Measurements from ENCODE around the gene RELT.
"Not testable (repeated sequence)": the region's sequence is repeated elsewhere in the genome, so short reads cannot be mapped to it uniquely, and the experiment has no call there.

Gene RELT

GRCh38 chr11:73404506-73405145 lies 28.4 kb downstream of the RELT start:
- DNase-seq, result no peak

GRCh38 chr11:73405146-73405510 lies 28.9 kb downstream of the RELT start:
- no peak for DNase-seq

GRCh38 chr11:73406131-73406530 lies 29.9 kb downstream of the RELT start:
- DNase-seq, result no peak

- DNase-seq, result no peak
Measured at GRCh38 chr11:73406619-73407018, 30.4 kb downstream of the RELT start.

- no peak for DNase-seq
Measured at GRCh38 chr11:73409431-73409830, 33.2 kb downstream of the RELT start.

GRCh38 chr11:73410627-73411026 lies 34.4 kb downstream of the RELT start:
- DNase-seq, result peak; percentile 79

- no peak for DNase-seq
Measured at GRCh38 chr11:73411031-73411430, 34.8 kb downstream of the RELT start.

GRCh38 chr11:73412308-73412707 lies 36.1 kb downstream of the RELT start:
- DNase-seq, result no peak

- DNase-seq, result no peak
Measured at GRCh38 chr11:73413256-73413655, 37.1 kb downstream of the RELT start.

- peak; percentile 96 for DNase-seq
Measured at GRCh38 chr11:73414977-73415651, 38.9 kb downstream of the RELT start.

GRCh38 chr11:73415854-73416615 lies 39.8 kb downstream of the RELT start:
- peak; percentile 87 for DNase-seq

- DNase-seq, result peak; percentile 78
Measured at GRCh38 chr11:73416786-73417185, 40.6 kb downstream of the RELT start.

GRCh38 chr11:73420136-73420535 lies 43.9 kb downstream of the RELT start:
- DNase-seq, result no peak

- no peak for DNase-seq
Measured at GRCh38 chr11:73422886-73423285, 46.7 kb downstream of the RELT start.

- no peak for DNase-seq
Measured at GRCh38 chr11:73423506-73423905, 47.3 kb downstream of the RELT start.

- DNase-seq, result no peak
Measured at GRCh38 chr11:73425108-73425507, 48.9 kb downstream of the RELT start.

- DNase-seq, result peak; percentile 87
Measured at GRCh38 chr11:73426219-73426850, 50.1 kb downstream of the RELT start.

GRCh38 chr11:73428227-73428626 lies 52.0 kb downstream of the RELT start:
- DNase-seq, result no peak

- DNase-seq, result peak; percentile 15
Measured at GRCh38 chr11:73428699-73429098, 52.5 kb downstream of the RELT start.

- DNase-seq, result peak; percentile 70
Measured at GRCh38 chr11:73429121-73429750, 53.0 kb downstream of the RELT start.

- no peak for DNase-seq
Measured at GRCh38 chr11:73430326-73430725, 54.1 kb downstream of the RELT start.

- DNase-seq, result no peak
Measured at GRCh38 chr11:73431396-73431795, 55.2 kb downstream of the RELT start.

- DNase-seq, result not testable (repeated sequence)
Measured at GRCh38 chr11:73436859-73437258, 60.7 kb downstream of the RELT start.
